PFSK-1 (cell line): Measurements from ENCODE around the gene MIS18BP1.

Experiments used
- FOXP2 ChIP-seq: optimal IDR thresholded peaks from 2 replicates; pipeline ENCODE3; 2011; ENCODE audit warnings: borderline replicate concordance, control low read depth, inconsistent platforms; ENCODE audit not compliant: insufficient read depth; ENCODE audit errors: extremely low read length, extremely low read depth
- POLR2AphosphoS5 ChIP-seq: IDR thresholded peaks from 2 replicates; pipeline ENCODE4 v1.6.1; 2012; ENCODE audit warnings: low read depth, mild to moderate bottlenecking, control low read depth, low read length, moderate library complexity
- SIN3A ChIP-seq: IDR thresholded peaks from 2 replicates; pipeline ENCODE4 v1.6.1; 2012; ENCODE audit warnings: mild to moderate bottlenecking, low read length, moderate library complexity, borderline replicate concordance; ENCODE audit not compliant: insufficient read depth
- TAF1 ChIP-seq: IDR thresholded peaks from 2 replicates; pipeline ENCODE4 v1.6.1; 2012; ENCODE audit warnings: low read length, control low read depth, borderline replicate concordance; ENCODE audit not compliant: insufficient read depth
- TF ChIP-seq, protein P1 (sequence below), 2 experiments: IDR thresholded peaks; 2 replicates each; pipeline versions ENCODE4 v1.6.1 to v1.8.0; 2011 to 2012; ENCODE audit warnings: low read depth in 2 of 2, low read length in 2 of 2, control low read depth in 1 of 2, inconsistent platforms in 1 of 2, mild to moderate bottlenecking in 1 of 2, moderate library complexity in 1 of 2; ENCODE audit not compliant: insufficient read depth in 1 of 2

The MIS18BP1 gene

DNA sequence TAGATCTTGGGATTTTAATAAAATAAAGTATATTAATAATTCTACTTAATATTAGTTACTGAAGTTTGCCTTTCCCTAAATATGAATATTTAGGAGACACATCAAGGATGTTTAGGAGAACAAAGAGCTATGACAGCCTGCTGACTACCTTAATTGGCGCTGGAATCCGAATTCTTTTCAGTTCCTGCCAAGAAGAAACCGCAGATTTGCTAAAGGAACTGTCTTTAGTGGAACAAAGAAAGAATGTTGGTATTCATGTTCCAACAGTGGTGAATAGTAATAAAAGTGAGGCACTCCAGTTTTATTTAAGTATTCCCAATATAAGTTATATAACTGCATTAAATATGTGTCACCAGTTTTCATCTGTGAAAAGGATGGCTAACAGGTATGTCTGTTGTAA lies 54.5 kb downstream of the MIS18BP1 start:
- TF ChIP-seq FOXP2 (no peak), TAF1 (no peak), POLR2AphosphoS5 (no peak), SIN3A (no peak)
- TF ChIP-seq, protein P1, sequence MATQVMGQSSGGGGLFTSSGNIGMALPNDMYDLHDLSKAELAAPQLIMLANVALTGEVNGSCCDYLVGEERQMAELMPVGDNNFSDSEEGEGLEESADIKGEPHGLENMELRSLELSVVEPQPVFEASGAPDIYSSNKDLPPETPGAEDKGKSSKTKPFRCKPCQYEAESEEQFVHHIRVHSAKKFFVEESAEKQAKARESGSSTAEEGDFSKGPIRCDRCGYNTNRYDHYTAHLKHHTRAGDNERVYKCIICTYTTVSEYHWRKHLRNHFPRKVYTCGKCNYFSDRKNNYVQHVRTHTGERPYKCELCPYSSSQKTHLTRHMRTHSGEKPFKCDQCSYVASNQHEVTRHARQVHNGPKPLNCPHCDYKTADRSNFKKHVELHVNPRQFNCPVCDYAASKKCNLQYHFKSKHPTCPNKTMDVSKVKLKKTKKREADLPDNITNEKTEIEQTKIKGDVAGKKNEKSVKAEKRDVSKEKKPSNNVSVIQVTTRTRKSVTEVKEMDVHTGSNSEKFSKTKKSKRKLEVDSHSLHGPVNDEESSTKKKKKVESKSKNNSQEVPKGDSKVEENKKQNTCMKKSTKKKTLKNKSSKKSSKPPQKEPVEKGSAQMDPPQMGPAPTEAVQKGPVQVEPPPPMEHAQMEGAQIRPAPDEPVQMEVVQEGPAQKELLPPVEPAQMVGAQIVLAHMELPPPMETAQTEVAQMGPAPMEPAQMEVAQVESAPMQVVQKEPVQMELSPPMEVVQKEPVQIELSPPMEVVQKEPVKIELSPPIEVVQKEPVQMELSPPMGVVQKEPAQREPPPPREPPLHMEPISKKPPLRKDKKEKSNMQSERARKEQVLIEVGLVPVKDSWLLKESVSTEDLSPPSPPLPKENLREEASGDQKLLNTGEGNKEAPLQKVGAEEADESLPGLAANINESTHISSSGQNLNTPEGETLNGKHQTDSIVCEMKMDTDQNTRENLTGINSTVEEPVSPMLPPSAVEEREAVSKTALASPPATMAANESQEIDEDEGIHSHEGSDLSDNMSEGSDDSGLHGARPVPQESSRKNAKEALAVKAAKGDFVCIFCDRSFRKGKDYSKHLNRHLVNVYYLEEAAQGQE (IDR thresholded peaks at IDR 0.05; ENCODE audit: insufficient read depth in 1 of 2, low read depth in 2 of 2, low read length in 2 of 2) = no peak

DNA sequence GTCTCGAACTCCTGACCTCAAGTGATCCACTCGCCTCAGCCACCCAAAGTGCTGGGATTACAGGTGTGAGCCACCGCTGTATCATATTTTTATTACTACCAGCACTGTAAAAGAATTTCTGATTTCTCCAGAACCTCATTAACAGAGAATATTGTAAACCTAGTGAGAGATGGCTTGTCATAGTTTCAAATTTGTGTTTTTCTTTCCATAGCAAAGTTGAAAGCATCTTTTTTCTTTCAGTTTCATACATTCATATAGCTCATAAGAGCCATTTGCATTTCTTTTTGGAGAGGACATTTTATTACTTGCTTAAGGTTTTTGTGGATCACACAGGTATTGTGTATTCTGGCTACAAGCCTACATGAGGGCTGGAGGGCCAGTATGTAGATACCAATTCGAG lies 58.0 kb downstream of the MIS18BP1 start:
- TF ChIP-seq, protein P1 (IDR thresholded peaks at IDR 0.05; ENCODE audit: insufficient read depth in 1 of 2, low read depth in 2 of 2, low read length in 2 of 2) = no peak
- TF ChIP-seq TAF1 = no peak
- no peak for TF ChIP-seq FOXP2
- TF ChIP-seq POLR2AphosphoS5 = no peak
- TF ChIP-seq SIN3A = no peak

DNA sequence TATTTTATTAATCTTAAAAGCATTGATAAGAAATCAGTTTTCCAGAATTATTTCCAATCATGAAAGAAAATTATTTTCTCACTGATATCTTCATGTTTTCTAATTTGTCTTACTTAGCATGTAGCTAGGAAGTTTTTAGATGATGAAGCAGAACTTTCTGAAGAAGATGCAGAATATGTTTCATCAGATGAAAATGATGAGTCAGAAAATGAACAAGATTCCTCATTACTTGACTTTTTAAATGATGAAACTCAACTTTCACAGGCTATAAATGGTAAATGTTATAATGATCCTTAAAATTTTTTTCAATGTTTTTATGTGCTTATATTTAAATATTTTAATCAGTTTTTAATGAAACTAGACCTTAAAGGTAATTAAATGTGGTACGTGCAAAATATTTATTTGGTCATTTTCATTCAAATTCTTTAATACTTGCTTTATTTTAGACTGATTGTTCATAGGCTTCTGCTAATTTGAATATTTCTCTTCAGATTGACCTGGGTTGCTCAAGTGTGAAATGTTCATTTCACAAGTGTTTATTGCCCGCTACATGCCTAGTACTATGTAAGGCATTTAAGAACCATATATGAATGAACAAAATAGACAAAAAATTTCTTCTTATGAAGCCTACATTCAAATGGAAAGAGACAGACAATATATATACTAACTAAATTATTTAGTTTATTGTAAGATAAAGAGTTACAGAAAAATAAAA lies 67.7 kb downstream of the MIS18BP1 start:
- TF ChIP-seq FOXP2 (no peak), SIN3A (no peak), POLR2AphosphoS5 (no peak), TAF1 (no peak)
- TF ChIP-seq, protein P1 (IDR thresholded peaks at IDR 0.05; ENCODE audit: insufficient read depth in 1 of 2, low read depth in 2 of 2, low read length in 2 of 2) = no peak

DNA sequence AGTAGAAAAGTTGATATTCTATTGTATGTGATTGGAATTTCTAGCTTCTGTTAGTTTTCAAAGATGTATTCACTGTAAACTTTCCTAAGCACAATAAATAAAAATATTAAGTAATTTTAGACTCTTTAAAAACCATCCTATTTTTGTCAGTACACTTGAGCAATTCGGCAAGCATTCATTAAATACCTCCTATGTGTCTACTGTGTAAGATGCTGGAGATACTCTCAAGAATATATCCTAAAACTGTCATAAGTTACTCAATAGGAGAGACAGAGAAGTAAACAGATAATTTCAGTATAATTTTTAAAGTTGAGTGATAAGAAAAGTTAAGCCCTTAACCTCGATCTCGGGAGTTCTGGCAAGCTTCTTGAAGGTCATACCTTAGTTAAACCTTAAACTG lies 71.2 kb downstream of the MIS18BP1 start:
- TF ChIP-seq, protein P1 (IDR thresholded peaks at IDR 0.05; ENCODE audit: insufficient read depth in 1 of 2, low read depth in 2 of 2, low read length in 2 of 2) = no peak
- TF ChIP-seq SIN3A (no peak), POLR2AphosphoS5 (no peak), TAF1 (no peak), FOXP2 (no peak)

DNA sequence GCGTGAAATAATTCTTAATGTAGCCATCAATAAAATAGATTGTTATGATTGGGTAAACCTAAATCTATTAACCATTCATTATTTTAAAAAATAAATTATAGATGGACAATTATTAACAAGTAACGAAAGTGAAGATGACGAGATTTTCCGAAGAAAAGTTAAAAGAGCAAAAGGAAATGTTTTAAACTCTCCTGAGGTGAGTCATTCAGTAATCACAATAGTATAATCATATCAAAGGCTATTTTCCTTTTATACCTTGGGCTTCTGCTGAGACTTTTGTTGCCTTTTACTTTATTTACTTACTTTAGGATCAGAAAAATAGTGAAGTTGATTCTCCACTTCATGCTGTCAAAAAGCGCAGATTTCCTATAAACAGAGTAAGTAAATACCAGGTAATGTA lies 71.7 kb downstream of the MIS18BP1 start:
- TF ChIP-seq SIN3A (no peak), TAF1 (no peak), FOXP2 (no peak), POLR2AphosphoS5 (no peak)
- TF ChIP-seq, protein P1 (IDR thresholded peaks at IDR 0.05; ENCODE audit: insufficient read depth in 1 of 2, low read depth in 2 of 2, low read length in 2 of 2) = no peak
